K562 (cell line): ENCODE results near the gene C1QL3. TPM values are rescaled to one million over a fixed set of nuclear protein-coding genes. Genes with fewer than 3 reads are reported as not detected.
A peak's percentile ranks its signal among the peaks of the same experiment; 100 is the strongest.

ENCODE experiments used
- CEBPG ChIP-seq, 3 experiments: fragments of 200-800 bp in 1 of 3; sonication (Bioruptor generic) in 1 of 3; sonication (generic) in 1 of 3; formaldehyde crosslinking in 1 of 3; IDR thresholded peaks in 2 of 3; conservative IDR thresholded peaks in 1 of 3; 2 replicates each; pipeline versions ENCODE4 v1.6.1 to v1.8.0; 2016 to 2022; ENCODE audit warnings: missing compliant biosample characterization in 2 of 3, missing genetic modification characterization in 2 of 3, mild to moderate bottlenecking in 1 of 3, missing genetic modification reagents in 1 of 3
- ESRRA ChIP-seq: fragments of 450-650 bp; IDR thresholded peaks from 2 replicates; pipeline ENCODE4 v1.6.1; 2014; ENCODE audit warnings: low read depth, mild to moderate bottlenecking, moderate library complexity, borderline replicate concordance
- ESRRB ChIP-seq: fragments of 250-450 bp; sonication (Bioruptor Pico); IDR thresholded peaks from 2 replicates; pipeline ENCODE4 v1.5.0; 2020; ENCODE audit warnings: mild to moderate bottlenecking, moderate library complexity, borderline replicate concordance
- FIP1L1 ChIP-seq: fragments of 200-400 bp; formaldehyde crosslinking; IDR thresholded peaks from 2 replicates; pipeline ENCODE4 v1.6.1; 2018; ENCODE audit warnings: mild to moderate bottlenecking, low read depth, low read length; ENCODE audit not compliant: poor library complexity, severe bottlenecking
- HCFC1 ChIP-seq: IDR thresholded peaks from 2 replicates; pipeline ENCODE4 v1.6.1; 2012; ENCODE audit warnings: low read depth, low read length, improper control_type of control experiment
- HMG20B ChIP-seq: fragments of 250-450 bp; sonication (Bioruptor Pico); IDR thresholded peaks from 2 replicates; pipeline ENCODE4 v1.5.0; 2021; ENCODE audit warnings: mild to moderate bottlenecking
- JUN ChIP-seq, 2 experiments: sonication (generic) in 1 of 2; formaldehyde crosslinking in 1 of 2; IDR thresholded peaks; 2 replicates each; pipeline versions ENCODE4 v1.6.1 to v1.8.0; 2012 to 2022; ENCODE audit warnings: borderline replicate concordance in 2 of 2, mild to moderate bottlenecking in 2 of 2, improper control_type of control experiment in 1 of 2, low read depth in 1 of 2, low read length in 1 of 2, missing genetic modification reagents in 1 of 2
- MAX ChIP-seq: sonication (generic); formaldehyde crosslinking; IDR thresholded peaks from 2 replicates; pipeline ENCODE4 v1.9.0; 2022; ENCODE audit warnings: mild to moderate bottlenecking, missing genetic modification reagents
- MCM5 ChIP-seq: fragments of 450-650 bp; IDR thresholded peaks from 2 replicates; pipeline ENCODE4 v1.6.1; 2016; ENCODE audit warnings: low read depth
- NR3C1 ChIP-seq: sonication (generic); formaldehyde crosslinking; IDR thresholded peaks from 2 replicates; pipeline ENCODE4 v1.8.1; 2022; ENCODE audit warnings: missing genetic modification reagents
- PTRF ChIP-seq: fragments of 450-650 bp; IDR thresholded peaks from 2 replicates; pipeline ENCODE4 v1.6.1; 2016; ENCODE audit warnings: mild to moderate bottlenecking, missing genetic modification characterization, missing compliant biosample characterization
- STAG1 ChIP-seq: sonication (generic); formaldehyde crosslinking; IDR thresholded peaks from 2 replicates; pipeline ENCODE4 v1.5.0; 2020; ENCODE audit warnings: missing genetic modification reagents, borderline replicate concordance
- SUPT5H ChIP-seq: fragments of 450-650 bp; IDR thresholded peaks from 2 replicates; pipeline ENCODE4 v1.6.1; 2016
- ZNF780A ChIP-seq: fragments of 250-450 bp; sonication (Bioruptor Pico); IDR thresholded peaks from 2 replicates; pipeline ENCODE4 v1.5.0; 2021; ENCODE audit warnings: mild to moderate bottlenecking
- polyA plus RNA-seq, 8 experiments: library from polyadenylated mRNA; depleted of rRNA in 4 of 8; stranded (reverse) in 5 of 8; unstranded in 3 of 8; fragments of >200 nt; fragmentation: Nextera tagmentation in 2 of 8; fragmentation: Illumina TruSeq in 1 of 8; extraction: Ambion mirVana in 2 of 8; extraction: Trizol in 1 of 8; gene quantifications; 2 replicates each; pipeline versions ENCODE4 v1.2.1 to v1.2.3, GENCODE V29; 2011 to 2014; ENCODE audit warnings: inconsistent platforms in 1 of 8, missing spikeins in 1 of 8
- total RNA-seq, 7 experiments: library from RNA; depleted of rRNA in 6 of 7; stranded (reverse); fragments of >200 nt in 6 of 7; fragmentation: Illumina TruSeq in 2 of 7; extraction: Trizol in 2 of 7; gene quantifications; 2 replicates each; pipeline versions ENCODE4 v1.2.1 to v1.2.3, GENCODE V29; 2011 to 2021; ENCODE audit warnings: low replicate concordance in 1 of 7
- TF ChIP-seq, protein P1 (sequence below): fragments of 450-650 bp; conservative IDR thresholded peaks from 2 replicates; pipeline ENCODE4 v1.6.1; 2016; ENCODE audit warnings: missing genetic modification characterization, low read depth, mild to moderate bottlenecking, control low read depth, missing compliant biosample characterization
- TF ChIP-seq, protein P2 (sequence below): sonication (generic); formaldehyde crosslinking; IDR thresholded peaks from 2 replicates; pipeline ENCODE4 v1.8.0; 2022; ENCODE audit warnings: mild to moderate bottlenecking, missing genetic modification reagents, borderline replicate concordance
- TF ChIP-seq, protein P3 (sequence below): fragments of 450-650 bp; IDR thresholded peaks from 2 replicates; pipeline ENCODE4 v1.6.1; 2017; ENCODE audit warnings: antibody characterized with exemption, mild to moderate bottlenecking
- TF ChIP-seq, protein P4 (sequence below): fragments of 450-650 bp; formaldehyde crosslinking; IDR thresholded peaks from 2 replicates; pipeline ENCODE4 v1.4.0; 2020; ENCODE audit warnings: mild to moderate bottlenecking, mixed read lengths

Gene C1QL3
- total and polyA plus RNA-seq, 9 of the 15 experiments (the other 6 are each of a cell fraction or from before 2014, with no cell fraction given), result 0.28 to 0.37 TPM; not detected in 7

GRCh38 chr10:16491933-16492332 is 29.7 kb downstream of the C1QL3 start (continued):
- TF ChIP-seq JUN (IDR thresholded peaks at IDR 0.05; ENCODE audit: borderline replicate concordance, low read depth, low read length) (no peak), JUN (CRISPR knock-in tag; IDR thresholded peaks at IDR 0.05; ENCODE audit: borderline replicate concordance) (no peak), ESRRA (peak; percentile 79; the same call in 1 of the 2 replicates), PTRF (no peak), FIP1L1 (no peak), ESRRB (CRISPR knock-in tag) (no peak), SUPT5H (no peak), HMG20B (no peak), HCFC1 (no peak), NR3C1 (no peak), ZNF780A (CRISPR knock-in tag) (no peak), MAX (CRISPR knock-in tag) (no peak), MCM5 (no peak), STAG1 (CRISPR knock-in tag) (no peak), CEBPG (CRISPR knock-in tag; IDR thresholded peaks at IDR 0.05) (no peak), CEBPG (tag; conservative IDR thresholded peaks at IDR 0.05 in 1 of 2, IDR thresholded peaks at IDR 0.05 in 1 of 2) (no peak)
- TF ChIP-seq, protein P1, sequence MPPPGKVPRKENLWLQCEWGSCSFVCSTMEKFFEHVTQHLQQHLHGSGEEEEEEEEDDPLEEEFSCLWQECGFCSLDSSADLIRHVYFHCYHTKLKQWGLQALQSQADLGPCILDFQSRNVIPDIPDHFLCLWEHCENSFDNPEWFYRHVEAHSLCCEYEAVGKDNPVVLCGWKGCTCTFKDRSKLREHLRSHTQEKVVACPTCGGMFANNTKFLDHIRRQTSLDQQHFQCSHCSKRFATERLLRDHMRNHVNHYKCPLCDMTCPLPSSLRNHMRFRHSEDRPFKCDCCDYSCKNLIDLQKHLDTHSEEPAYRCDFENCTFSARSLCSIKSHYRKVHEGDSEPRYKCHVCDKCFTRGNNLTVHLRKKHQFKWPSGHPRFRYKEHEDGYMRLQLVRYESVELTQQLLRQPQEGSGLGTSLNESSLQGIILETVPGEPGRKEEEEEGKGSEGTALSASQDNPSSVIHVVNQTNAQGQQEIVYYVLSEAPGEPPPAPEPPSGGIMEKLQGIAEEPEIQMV, result no peak
- TF ChIP-seq, protein P2, sequence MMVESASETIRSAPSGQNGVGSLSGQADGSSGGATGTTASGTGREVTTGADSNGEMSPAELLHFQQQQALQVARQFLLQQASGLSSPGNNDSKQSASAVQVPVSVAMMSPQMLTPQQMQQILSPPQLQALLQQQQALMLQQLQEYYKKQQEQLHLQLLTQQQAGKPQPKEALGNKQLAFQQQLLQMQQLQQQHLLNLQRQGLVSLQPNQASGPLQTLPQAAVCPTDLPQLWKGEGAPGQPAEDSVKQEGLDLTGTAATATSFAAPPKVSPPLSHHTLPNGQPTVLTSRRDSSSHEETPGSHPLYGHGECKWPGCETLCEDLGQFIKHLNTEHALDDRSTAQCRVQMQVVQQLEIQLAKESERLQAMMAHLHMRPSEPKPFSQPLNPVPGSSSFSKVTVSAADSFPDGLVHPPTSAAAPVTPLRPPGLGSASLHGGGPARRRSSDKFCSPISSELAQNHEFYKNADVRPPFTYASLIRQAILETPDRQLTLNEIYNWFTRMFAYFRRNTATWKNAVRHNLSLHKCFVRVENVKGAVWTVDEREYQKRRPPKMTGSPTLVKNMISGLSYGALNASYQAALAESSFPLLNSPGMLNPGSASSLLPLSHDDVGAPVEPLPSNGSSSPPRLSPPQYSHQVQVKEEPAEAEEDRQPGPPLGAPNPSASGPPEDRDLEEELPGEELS (CRISPR knock-in tag), result no peak
- TF ChIP-seq, protein P3, sequence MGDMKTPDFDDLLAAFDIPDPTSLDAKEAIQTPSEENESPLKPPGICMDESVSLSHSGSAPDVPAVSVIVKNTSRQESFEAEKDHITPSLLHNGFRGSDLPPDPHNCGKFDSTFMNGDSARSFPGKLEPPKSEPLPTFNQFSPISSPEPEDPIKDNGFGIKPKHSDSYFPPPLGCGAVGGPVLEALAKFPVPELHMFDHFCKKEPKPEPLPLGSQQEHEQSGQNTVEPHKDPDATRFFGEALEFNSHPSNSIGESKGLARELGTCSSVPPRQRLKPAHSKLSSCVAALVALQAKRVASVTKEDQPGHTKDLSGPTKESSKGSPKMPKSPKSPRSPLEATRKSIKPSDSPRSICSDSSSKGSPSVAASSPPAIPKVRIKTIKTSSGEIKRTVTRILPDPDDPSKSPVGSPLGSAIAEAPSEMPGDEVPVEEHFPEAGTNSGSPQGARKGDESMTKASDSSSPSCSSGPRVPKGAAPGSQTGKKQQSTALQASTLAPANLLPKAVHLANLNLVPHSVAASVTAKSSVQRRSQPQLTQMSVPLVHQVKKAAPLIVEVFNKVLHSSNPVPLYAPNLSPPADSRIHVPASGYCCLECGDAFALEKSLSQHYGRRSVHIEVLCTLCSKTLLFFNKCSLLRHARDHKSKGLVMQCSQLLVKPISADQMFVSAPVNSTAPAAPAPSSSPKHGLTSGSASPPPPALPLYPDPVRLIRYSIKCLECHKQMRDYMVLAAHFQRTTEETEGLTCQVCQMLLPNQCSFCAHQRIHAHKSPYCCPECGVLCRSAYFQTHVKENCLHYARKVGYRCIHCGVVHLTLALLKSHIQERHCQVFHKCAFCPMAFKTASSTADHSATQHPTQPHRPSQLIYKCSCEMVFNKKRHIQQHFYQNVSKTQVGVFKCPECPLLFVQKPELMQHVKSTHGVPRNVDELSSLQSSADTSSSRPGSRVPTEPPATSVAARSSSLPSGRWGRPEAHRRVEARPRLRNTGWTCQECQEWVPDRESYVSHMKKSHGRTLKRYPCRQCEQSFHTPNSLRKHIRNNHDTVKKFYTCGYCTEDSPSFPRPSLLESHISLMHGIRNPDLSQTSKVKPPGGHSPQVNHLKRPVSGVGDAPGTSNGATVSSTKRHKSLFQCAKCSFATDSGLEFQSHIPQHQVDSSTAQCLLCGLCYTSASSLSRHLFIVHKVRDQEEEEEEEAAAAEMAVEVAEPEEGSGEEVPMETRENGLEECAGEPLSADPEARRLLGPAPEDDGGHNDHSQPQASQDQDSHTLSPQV, result no peak
- TF ChIP-seq, protein P4, sequence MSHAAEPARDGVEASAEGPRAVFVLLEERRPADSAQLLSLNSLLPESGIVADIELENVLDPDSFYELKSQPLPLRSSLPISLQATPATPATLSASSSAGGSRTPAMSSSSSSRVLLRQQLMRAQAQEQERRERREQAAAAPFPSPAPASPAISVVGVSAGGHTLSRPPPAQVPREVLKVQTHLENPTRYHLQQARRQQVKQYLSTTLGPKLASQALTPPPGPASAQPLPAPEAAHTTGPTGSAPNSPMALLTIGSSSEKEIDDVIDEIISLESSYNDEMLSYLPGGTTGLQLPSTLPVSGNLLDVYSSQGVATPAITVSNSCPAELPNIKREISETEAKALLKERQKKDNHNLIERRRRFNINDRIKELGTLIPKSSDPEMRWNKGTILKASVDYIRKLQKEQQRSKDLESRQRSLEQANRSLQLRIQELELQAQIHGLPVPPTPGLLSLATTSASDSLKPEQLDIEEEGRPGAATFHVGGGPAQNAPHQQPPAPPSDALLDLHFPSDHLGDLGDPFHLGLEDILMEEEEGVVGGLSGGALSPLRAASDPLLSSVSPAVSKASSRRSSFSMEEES (CRISPR knock-in tag), result peak; percentile 86
